Measurements from ENCODE around the gene CEP164.

CEP164 gene

GRCh38 chr11:117458275-117459122 lies 130.8 kb downstream of the CEP164 start:
- DNase-seq (ENCODE audit: low read depth in 3 of 3, low spot score in 1 of 3): no peak

DNA sequence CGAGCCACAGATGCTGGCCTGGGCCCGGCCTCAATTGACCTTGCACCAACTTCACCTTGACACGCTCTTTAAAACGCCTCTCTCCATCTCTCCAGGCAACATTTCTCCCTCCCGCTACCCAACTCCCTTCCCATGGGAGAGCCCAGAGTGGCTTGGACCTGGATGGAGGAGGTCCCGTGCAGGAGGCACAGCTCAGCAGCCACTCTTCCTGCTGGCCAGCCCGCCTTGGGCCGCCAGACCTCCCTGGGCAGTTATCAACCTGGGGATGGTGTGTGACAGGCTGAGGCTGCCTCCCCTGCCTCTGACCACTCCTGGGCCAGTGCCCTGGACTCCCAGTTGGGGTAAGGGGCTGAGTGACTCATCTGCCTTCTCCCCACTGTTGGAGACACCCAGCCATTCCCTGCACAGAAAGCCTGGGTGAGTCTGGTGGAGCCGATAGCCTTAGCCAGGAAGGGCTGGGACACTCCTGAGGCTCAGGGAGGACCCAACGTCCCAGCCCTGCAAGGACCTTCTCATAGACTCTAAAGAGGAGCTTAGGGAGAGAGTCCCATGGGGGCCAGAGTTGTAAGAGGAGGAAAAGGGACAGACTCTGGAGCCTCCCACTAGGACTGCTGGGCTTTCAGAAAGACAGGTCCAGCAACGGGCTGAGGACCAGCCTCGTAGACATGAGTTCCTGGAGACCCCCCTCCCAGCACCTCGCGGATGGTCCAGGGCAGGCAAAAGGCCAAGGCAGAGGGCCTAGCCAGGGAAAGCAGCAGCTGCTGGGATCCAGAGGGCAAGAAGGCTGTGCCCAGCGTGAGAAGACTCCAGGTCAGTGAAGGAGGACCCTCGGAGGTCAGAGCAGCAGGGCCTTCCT lies 131.7 kb downstream of the CEP164 start:
- no peak for DNase-seq (ENCODE audit: low read depth in 3 of 3, low spot score in 1 of 3)

DNA sequence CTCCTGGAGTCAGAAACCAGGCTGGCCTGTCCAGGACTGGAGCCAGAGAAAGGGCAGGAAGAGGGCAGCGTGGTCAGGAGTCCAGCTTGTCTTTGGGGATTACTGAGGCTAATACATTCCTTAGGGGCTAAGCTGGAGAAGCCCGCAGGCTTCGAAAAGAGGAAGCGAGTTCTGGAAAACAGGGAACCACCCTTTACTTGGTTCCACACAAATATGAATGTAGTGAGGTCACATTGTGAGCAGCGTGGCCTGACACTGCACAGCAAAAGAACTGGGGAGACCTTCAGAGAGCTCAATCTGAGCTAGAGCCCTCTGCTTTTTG lies 132.3 kb downstream of the CEP164 start:
- no peak for DNase-seq (ENCODE audit: low read depth in 3 of 3, low spot score in 1 of 3)

DNA sequence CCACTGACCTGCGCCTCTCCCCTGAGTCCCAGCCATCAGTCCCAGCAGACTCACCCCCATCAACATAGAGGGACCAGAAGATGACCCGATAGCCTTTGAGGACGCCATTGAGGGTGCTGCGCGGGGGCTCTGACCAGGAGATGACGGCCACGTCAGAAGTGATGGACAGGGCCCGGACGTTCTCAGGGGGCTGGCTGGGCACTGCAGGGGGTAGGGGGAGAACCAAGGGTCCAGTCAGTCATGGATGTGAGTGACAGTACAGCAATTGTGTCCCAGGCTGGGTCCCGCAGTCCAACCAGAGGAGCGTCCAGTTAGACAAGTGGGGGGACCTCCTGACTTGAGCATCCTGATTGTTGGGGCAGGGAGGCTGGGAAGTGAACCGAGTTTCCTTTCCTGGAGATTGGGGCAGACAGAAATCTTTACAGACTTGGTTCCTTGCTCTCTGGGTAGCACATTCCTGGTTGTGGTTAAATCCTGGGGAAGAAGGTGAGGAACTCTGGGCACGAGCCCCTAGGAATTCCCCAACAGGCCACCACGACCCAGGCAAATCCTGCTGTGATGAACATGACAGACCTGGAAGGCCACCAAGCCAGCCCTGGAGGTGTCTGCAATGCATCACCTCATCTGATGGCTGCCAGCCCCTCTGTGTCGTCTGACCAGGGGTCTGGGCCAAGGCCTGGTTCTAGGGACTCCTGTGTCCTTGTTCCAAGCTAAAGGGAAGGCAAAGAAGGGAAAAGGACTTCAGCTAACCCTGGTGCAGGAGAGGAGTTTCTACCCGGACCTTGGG lies 133.9 kb downstream of the CEP164 start:
- no peak for DNase-seq (ENCODE audit: low read depth in 3 of 3, low spot score in 1 of 3)

DNA sequence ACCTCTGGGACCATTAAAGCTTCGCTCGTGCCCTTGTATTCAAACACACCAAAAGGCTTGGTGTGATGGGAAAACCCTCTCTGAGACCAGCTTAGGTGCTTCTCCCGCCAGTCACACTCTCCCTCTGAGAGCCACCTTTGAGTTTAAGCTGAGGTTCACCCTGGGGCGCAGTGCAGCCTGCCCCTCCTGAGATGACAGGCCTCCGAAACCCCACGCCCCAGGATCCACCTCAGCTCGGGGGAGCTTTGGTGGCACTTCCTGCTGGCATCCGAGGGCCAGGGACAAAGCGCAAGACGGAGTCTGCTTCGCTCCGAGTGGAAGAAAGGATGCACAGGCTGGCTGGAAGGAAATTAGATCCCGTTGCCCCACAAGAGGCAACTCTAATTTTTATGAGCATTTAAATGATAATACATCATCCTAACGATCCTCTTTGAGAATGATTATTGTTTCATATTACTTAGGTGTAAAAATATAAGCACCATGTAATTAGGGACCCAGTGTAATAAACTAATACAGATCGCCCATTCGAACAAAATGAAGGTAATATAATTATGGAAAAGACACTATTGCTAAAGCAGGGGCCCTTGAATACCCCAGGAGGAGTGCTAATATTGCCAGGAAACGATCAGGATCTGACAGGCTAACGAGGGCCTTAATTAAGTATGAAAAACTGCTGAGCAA lies 134.7 kb downstream of the CEP164 start:
- no peak for DNase-seq (ENCODE audit: low read depth in 3 of 3, low spot score in 1 of 3)

DNA sequence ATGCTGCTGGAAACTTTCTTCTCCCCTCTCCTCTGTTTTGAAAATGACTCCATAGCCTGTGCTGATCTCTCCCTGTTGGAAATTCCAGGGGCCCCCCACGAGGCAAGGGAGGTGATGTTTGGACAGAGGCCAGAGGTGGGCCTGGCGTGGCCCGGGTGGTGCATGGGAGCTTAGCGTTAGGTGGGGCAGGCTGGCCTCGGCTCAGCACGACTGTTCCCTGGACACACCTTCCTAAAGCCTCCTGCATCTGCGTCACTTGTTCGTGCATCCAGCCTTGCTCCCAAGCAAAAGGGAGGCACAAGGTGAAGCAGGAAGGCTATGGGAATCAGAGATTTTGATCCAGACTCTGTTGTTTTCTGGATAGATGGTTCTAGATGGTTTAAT lies 135.2 kb downstream of the CEP164 start:
- no peak for DNase-seq (ENCODE audit: low read depth in 3 of 3, low spot score in 1 of 3)

All from stimulated activated CD4-positive, alpha-beta T cell treated with anti-CD3 and anti-CD28 coated beads, TNF-alpha, amount 100 ng/mL, for 1 hour (primary cell).